GM23338 (cell line): ENCODE results near the gene YPEL3. TPM values are rescaled to one million over a fixed set of nuclear protein-coding genes. Genes with fewer than 3 reads are reported as not detected.

Experiments
- ATAC-seq: fragments of 200-7000 bp; cut with Tn5 transposase; 3 replicates; pipeline ENCODE4 v1.9.1; 2020
- DNase-seq: peaks from one replicate; pipeline ENCODE4 v3.0.0-alpha.2; 2015; ENCODE audit warnings: low spot score
- H2AFZ ChIP-seq: fragments of 200-600 bp; sonication (generic); 2 replicates; pipeline ENCODE4 v1.8.0; 2016; ENCODE audit warnings: antibody characterized with exemption, mild to moderate bottlenecking, moderate library complexity
- H3F3A ChIP-seq: fragments of 200-600 bp; sonication (generic); replicated peaks from 2 replicates; pipeline ENCODE4 v1.8.0; 2017; ENCODE audit warnings: antibody characterized with exemption, mixed run types, low read depth
- H3K27ac ChIP-seq: fragments of 200-600 bp; sonication (generic); 2 replicates; pipeline ENCODE4 v1.6.1; 2016; ENCODE audit warnings: low read depth
- H3K27me3 ChIP-seq: fragments of 200-600 bp; sonication (generic); 2 replicates; pipeline ENCODE4 v1.8.0; 2016; ENCODE audit warnings: mild to moderate bottlenecking, mixed run types, moderate library complexity; ENCODE audit not compliant: insufficient read depth
- H3K36me3 ChIP-seq: fragments of 200-600 bp; sonication (generic); 2 replicates; pipeline ENCODE4 v1.8.0; 2016; ENCODE audit warnings: mild to moderate bottlenecking; ENCODE audit not compliant: insufficient read depth
- H3K4me1 ChIP-seq: fragments of 200-600 bp; sonication (generic); 2 replicates; pipeline ENCODE4 v1.8.0; 2016; ENCODE audit warnings: mild to moderate bottlenecking, moderate library complexity; ENCODE audit not compliant: insufficient read depth
- H3K4me2 ChIP-seq: fragments of 200-600 bp; sonication (generic); 2 replicates; pipeline ENCODE4 v1.7.1; 2017; ENCODE audit warnings: mixed run types
- H3K4me3 ChIP-seq: fragments of 200-600 bp; sonication (generic); 2 replicates; pipeline ENCODE4 v1.6.1; 2016; ENCODE audit warnings: mixed run types
- H3K79me2 ChIP-seq: fragments of 200-600 bp; sonication (generic); replicated peaks from 2 replicates; pipeline ENCODE4 v1.8.0; 2017; ENCODE audit warnings: mild to moderate bottlenecking; ENCODE audit not compliant: insufficient read depth
- H3K9me2 ChIP-seq: fragments of 200-600 bp; sonication (generic); 2 replicates; pipeline ENCODE4 v1.8.0; 2017; ENCODE audit not compliant: insufficient read depth
- H4K20me1 ChIP-seq: fragments of 200-600 bp; sonication (generic); replicated peaks from 2 replicates; pipeline ENCODE4 v1.8.0; 2017; ENCODE audit warnings: mild to moderate bottlenecking; ENCODE audit not compliant: insufficient read depth
- H3K27ac Mint-ChIP-seq: 2 replicates; pipeline ENCODE4 v1.8.0; 2020; ENCODE audit warnings: inconsistent platforms, mild to moderate bottlenecking, moderate library complexity, mixed read lengths
- H3K27me3 Mint-ChIP-seq: 3 replicates; pipeline ENCODE4 v1.8.0; 2022; ENCODE audit warnings: low read depth, mild to moderate bottlenecking, moderate library complexity, mixed read lengths, inconsistent platforms; ENCODE audit not compliant: insufficient read depth, poor library complexity
- H3K36me3 Mint-ChIP-seq: 3 replicates; pipeline ENCODE4 v1.8.0; 2021; ENCODE audit warnings: low read depth, mild to moderate bottlenecking, inconsistent platforms, moderate library complexity, mixed read lengths
- H3K4me1 Mint-ChIP-seq: 3 replicates; pipeline ENCODE4 v1.8.0; 2020; ENCODE audit warnings: mild to moderate bottlenecking, inconsistent platforms, mixed read lengths
- H3K4me3 Mint-ChIP-seq: 3 replicates; pipeline ENCODE4 v1.8.0; 2021; ENCODE audit warnings: moderate library complexity, mild to moderate bottlenecking, inconsistent platforms, mixed read lengths
- H3K9me3 Mint-ChIP-seq: 3 replicates; pipeline ENCODE4 v1.8.0; 2020; ENCODE audit warnings: moderate library complexity, mild to moderate bottlenecking, inconsistent platforms, mixed read lengths
- CREB1 ChIP-seq: fragments of 250-450 bp; sonication (Bioruptor Pico); IDR thresholded peaks from 2 replicates; pipeline ENCODE4 v1.5.0; 2020; ENCODE audit warnings: low read depth, mild to moderate bottlenecking, moderate library complexity
- EZH2 ChIP-seq: fragments of 200-600 bp; sonication (generic); IDR thresholded peaks from one replicate; pipeline ENCODE4 v1.8.0; 2017; ENCODE audit warnings: antibody characterized with exemption, mild to moderate bottlenecking, low read depth; ENCODE audit not compliant: unreplicated experiment
- EZH2phosphoT487 ChIP-seq: fragments of 200-600 bp; sonication (generic); IDR thresholded peaks from one replicate; pipeline ENCODE4 v1.8.1; 2018; ENCODE audit warnings: antibody characterized with exemption; ENCODE audit not compliant: unreplicated experiment
- polyA plus RNA-seq: library from polyadenylated mRNA; unstranded; fragments of >200 nt; fragmentation: Nextera tagmentation; extraction: Ambion mirVana; gene quantifications from 2 replicates; pipeline ENCODE4 v1.2.1, GENCODE V29; 2016
- total RNA-seq: library from RNA; depleted of rRNA; stranded (reverse); fragments of >200 nt; shearing (Covaris generic); gene quantifications from 2 replicates; pipeline ENCODE4 v1.2.3, GENCODE V29; 2014
- TF ChIP-seq, protein P1 (sequence below): IDR thresholded peaks from 2 replicates; pipeline ENCODE4 v1.6.1; 2016; ENCODE audit warnings: antibody characterized with exemption
- TF ChIP-seq, protein P2 (sequence below), 2 experiments: fragments of 200-600 bp in 1 of 2; sonication (generic) in 1 of 2; conservative IDR thresholded peaks; 2 replicates each; pipeline versions ENCODE4 v1.5.1 to v1.6.1; 2016 to 2017; ENCODE audit warnings: antibody characterized with exemption in 2 of 2, low read depth in 2 of 2, mild to moderate bottlenecking in 2 of 2, moderate library complexity in 1 of 2

The YPEL3 gene
- total and polyA plus RNA-seq, 2 experiments from 2014 or later: 27.8 to 86.1 TPM

DNA sequence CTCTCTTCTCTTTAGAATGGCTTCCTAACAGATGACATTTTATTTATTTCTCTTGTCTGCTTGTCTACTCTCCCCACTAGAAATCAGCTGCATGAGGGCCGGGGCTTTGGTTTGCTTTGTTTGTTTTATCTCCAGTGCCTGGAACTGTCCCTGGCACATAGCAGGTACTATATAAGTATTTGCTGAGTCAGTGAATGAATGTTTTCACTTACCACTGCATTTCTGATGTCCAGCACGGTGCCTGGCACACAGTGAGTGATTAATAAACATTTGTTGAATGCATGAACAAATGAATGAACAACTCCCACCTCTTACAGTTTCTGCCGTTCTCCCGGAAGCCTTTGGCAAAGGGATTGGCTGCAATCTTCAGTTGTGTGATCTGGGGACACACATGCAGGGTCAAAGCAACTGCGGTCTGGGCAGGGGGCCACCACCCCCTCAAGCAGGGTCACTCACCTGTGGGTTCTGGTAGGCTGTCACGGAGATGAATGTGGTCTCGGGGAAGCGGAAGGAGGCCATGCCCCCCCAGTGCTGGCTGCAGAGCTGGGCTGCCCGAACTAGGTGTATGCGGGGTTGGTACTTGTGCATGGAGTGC lies 7.7 kb downstream of the YPEL3 start:
- Histone ChIP-seq H3K9me2 (no peaks in the 10 kb centered on the region), H2AFZ (no peak overlapping the region), H3K4me3 (no peak overlapping the region), H3K27me3 (0 out of 2 replicates have a peak, but pooled peaks cover 3% of the 10 kb centered on the region), H3K4me2 (no peak overlapping the region), H3K27ac (no peak overlapping the region), H4K20me1 (no peaks in the 10 kb centered on the region; the same call in 1 of the 2 replicates), H3K36me3 (no peaks in the 10 kb centered on the region), H3F3A (peaks cover 10% of the 10 kb centered on the region), H3K4me1 (peaks cover 6% of the 10 kb centered on the region), H3K79me2 (no peaks in the 10 kb centered on the region)
- no peak overlapping the region for H3K4me3 Mint-ChIP-seq
- DNase-seq: no peak
- TF ChIP-seq EZH2: no peak
- TF ChIP-seq, protein P1, sequence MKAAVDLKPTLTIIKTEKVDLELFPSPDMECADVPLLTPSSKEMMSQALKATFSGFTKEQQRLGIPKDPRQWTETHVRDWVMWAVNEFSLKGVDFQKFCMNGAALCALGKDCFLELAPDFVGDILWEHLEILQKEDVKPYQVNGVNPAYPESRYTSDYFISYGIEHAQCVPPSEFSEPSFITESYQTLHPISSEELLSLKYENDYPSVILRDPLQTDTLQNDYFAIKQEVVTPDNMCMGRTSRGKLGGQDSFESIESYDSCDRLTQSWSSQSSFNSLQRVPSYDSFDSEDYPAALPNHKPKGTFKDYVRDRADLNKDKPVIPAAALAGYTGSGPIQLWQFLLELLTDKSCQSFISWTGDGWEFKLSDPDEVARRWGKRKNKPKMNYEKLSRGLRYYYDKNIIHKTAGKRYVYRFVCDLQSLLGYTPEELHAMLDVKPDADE: no peak
- H3K9me3 Mint-ChIP-seq: no peaks in the 10 kb centered on the region; the same call in 2 of the 3 replicates
- peaks cover 30% of the 10 kb centered on the region for H3K36me3 Mint-ChIP-seq
- H3K27me3 Mint-ChIP-seq: peaks cover 12% of the 10 kb centered on the region
- peak overlapping the region; percentile 29; the same call in 1 of the 2 replicates for H3K27ac Mint-ChIP-seq
- H3K4me1 Mint-ChIP-seq: peaks cover 11% of the 10 kb centered on the region
- ATAC-seq: no peak

DNA sequence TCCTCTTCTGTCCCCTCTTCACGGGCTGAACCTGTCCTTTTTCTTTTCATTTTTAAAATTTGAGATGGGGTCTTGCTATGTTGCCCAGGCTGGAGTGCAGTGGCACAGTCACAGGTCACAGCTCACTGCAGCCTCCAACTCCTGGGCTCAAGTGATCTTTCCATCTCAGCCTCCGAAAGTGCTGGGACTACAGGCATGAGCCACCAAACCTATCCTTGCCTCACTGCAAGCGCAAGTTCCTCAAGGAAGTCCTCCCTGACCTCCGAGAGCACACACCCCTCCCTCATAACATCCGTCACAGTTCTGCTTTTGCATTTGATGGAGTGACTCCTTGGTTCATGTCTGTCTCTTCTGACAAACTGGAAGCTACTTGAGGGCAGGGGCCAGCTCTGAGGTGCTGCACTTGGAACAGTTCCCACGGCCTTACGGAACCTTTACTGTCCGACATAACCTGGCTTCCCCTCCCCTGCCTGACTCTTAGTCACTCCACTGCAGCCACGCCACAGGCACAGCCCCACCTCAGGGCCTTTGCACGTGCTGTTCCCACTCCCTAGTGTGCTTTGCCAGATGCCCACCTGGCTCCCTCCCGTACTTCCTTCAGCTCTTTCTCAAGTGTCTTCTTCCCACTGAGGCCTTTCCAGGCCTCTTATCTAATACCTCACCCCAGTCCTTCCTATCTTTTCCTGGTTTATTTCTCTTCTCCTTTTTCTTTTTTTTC lies 8.7 kb downstream of the YPEL3 start:
- no peaks in the 10 kb centered on the region; the same call in 1 of the 2 replicates for H4K20me1 ChIP-seq
- 0 out of 2 replicates have a peak, but pooled peaks cover 3% of the 10 kb centered on the region for H3K27me3 ChIP-seq
- TF ChIP-seq EZH2phosphoT487: no peak
- TF ChIP-seq CREB1 (CRISPR knock-in tag): no peak
- TF ChIP-seq, protein P2, sequence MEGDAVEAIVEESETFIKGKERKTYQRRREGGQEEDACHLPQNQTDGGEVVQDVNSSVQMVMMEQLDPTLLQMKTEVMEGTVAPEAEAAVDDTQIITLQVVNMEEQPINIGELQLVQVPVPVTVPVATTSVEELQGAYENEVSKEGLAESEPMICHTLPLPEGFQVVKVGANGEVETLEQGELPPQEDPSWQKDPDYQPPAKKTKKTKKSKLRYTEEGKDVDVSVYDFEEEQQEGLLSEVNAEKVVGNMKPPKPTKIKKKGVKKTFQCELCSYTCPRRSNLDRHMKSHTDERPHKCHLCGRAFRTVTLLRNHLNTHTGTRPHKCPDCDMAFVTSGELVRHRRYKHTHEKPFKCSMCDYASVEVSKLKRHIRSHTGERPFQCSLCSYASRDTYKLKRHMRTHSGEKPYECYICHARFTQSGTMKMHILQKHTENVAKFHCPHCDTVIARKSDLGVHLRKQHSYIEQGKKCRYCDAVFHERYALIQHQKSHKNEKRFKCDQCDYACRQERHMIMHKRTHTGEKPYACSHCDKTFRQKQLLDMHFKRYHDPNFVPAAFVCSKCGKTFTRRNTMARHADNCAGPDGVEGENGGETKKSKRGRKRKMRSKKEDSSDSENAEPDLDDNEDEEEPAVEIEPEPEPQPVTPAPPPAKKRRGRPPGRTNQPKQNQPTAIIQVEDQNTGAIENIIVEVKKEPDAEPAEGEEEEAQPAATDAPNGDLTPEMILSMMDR (conservative IDR thresholded peaks at IDR 0.05; ENCODE audit: low read depth in 2 of 2): no peak
- no peaks in the 10 kb centered on the region for H3K9me2 ChIP-seq
- Mint-ChIP-seq H3K36me3 (peaks cover 36% of the 10 kb centered on the region), H3K4me3 (no peak overlapping the region; the same call in 2 of the 3 replicates), H3K4me1 (peaks cover 8% of the 10 kb centered on the region; the same call in 2 of the 3 replicates), H3K27ac (no peak overlapping the region), H3K27me3 (peaks cover 17% of the 10 kb centered on the region), H3K9me3 (no peaks in the 10 kb centered on the region; the same call in 2 of the 3 replicates)
- no peaks in the 10 kb centered on the region; the same call in 1 of the 2 replicates for H3K36me3 ChIP-seq
- no peak overlapping the region for H2AFZ ChIP-seq
- H3K79me2 ChIP-seq: no peaks in the 10 kb centered on the region
- no peak for ATAC-seq
- no peak overlapping the region for H3K27ac ChIP-seq
- H3K4me2 ChIP-seq: no peak overlapping the region
- H3K4me1 ChIP-seq: peaks cover 6% of the 10 kb centered on the region; the same call in 1 of the 2 replicates
- peaks cover 10% of the 10 kb centered on the region for H3F3A ChIP-seq
- DNase-seq: no peak
- no peak overlapping the region for H3K4me3 ChIP-seq
